GM12878 (cell line): ENCODE measurements around the gene SLC9A3. TPM values are rescaled to one million over a fixed set of nuclear protein-coding genes. Genes with fewer than 3 reads are reported as not detected.

Experiments used
- ATAC-seq: fragments of 200-7000 bp; cut with Tn5 transposase; 3 replicates; pipeline ENCODE4 v1.9.1; 2020; ENCODE audit warnings: mild to moderate bottlenecking, moderate library complexity
- BruUV-seq: library from RNA; stranded (reverse); fragments of 400-500 nt; replicated peaks from 2 replicates; lab custom pipeline; 2021; lab: Mats Ljungman, UMichigan
- CTCF ChIA-PET: fragments of 300-600 bp; sonication (Branson Sonifier 250); formaldehyde crosslinking; extraction: SDS; loops from one replicate; lab custom pipeline; 2021; ENCODE audit warnings: inconsistent platforms; lab: Yijun Ruan, JAX
- POLR2A ChIA-PET: fragments of 350-600 bp; formaldehyde crosslinking; extraction: SDS; loops from one replicate; lab custom pipeline; 2021; ENCODE audit warnings: inconsistent platforms; lab: Charles Lee
- RAD21 ChIA-PET: fragments of 300-600 bp; sonication (Branson Sonifier 250); formaldehyde crosslinking; loops from one replicate; lab custom pipeline; 2023; ENCODE audit warnings: antibody characterized with exemption; ENCODE audit not compliant: unreplicated experiment; lab: Charles Lee
- SMC1A ChIA-PET: fragments of 300-600 bp; sonication (Branson Sonifier 250); formaldehyde crosslinking; loops from one replicate; lab custom pipeline; 2023; ENCODE audit not compliant: unreplicated experiment, uncharacterized antibody; lab: Charles Lee
- DNase-seq: peaks from one replicate; pipeline ENCODE4 v3.0.0-alpha.2; 2011; ENCODE audit warnings: low read depth, low spot score
- FAIRE-seq: peaks from 3 replicates; lab custom pipeline; 2011; peaks lifted over from hg19 to GRCh38; lab: Jason Lieb, UNC
- H2AFZ ChIP-seq: 2 replicates; pipeline ENCODE4 v1.6.0; 2011; ENCODE audit warnings: low read depth, low read length, control low read depth; ENCODE audit not compliant: control insufficient read depth
- H3K27ac ChIP-seq: 2 replicates; pipeline ENCODE4 v1.5.1; 2011; ENCODE audit warnings: control low read depth; ENCODE audit not compliant: control insufficient read depth, insufficient read depth
- H3K27me3 ChIP-seq, 2 experiments: replicated peaks in 1 of 2; 2 replicates each; pipeline versions ENCODE4 v1.6.0 to v1.6.1; 2011; ENCODE audit warnings: low read length in 1 of 2; ENCODE audit not compliant: control insufficient read depth in 2 of 2, insufficient read depth in 2 of 2
- H3K36me3 ChIP-seq, 2 experiments: 2 replicates each; pipeline ENCODE4 v1.5.1; 2011; ENCODE audit warnings: low read length in 1 of 2; ENCODE audit not compliant: control insufficient read depth in 2 of 2, insufficient read depth in 2 of 2
- H3K4me1 ChIP-seq: 2 replicates; pipeline ENCODE4 v1.6.1; 2011; ENCODE audit warnings: mild to moderate bottlenecking, low read length, moderate library complexity, mixed read lengths; ENCODE audit not compliant: control insufficient read depth, insufficient read depth
- H3K4me2 ChIP-seq: 2 replicates; pipeline ENCODE4 v1.6.0; 2011; ENCODE audit warnings: control low read depth; ENCODE audit not compliant: control insufficient read depth, insufficient read depth
- H3K4me3 ChIP-seq: fragments of 200-600 bp; sonication (generic); 2 replicates; pipeline ENCODE4 v1.5.1; 2016
- H3K79me2 ChIP-seq: 2 replicates; pipeline ENCODE4 v1.6.0; 2011; ENCODE audit warnings: low read length; ENCODE audit not compliant: control insufficient read depth, insufficient read depth
- H3K9ac ChIP-seq: 2 replicates; pipeline ENCODE4 v1.8.0; 2011; ENCODE audit warnings: low read length, control low read depth, mixed read lengths; ENCODE audit not compliant: control insufficient read depth, insufficient read depth
- H3K9me3 ChIP-seq: replicated peaks from 3 replicates; pipeline ENCODE4 v1.5.1; 2011; ENCODE audit warnings: mild to moderate bottlenecking, low read length; ENCODE audit not compliant: control insufficient read depth, insufficient read depth
- H4K20me1 ChIP-seq: 2 replicates; pipeline ENCODE4 v1.6.0; 2011; ENCODE audit not compliant: control insufficient read depth, insufficient read depth
- ATF3 ChIP-seq: IDR thresholded peaks from 2 replicates; pipeline ENCODE4 v1.6.1; 2011; ENCODE audit warnings: low read depth, mild to moderate bottlenecking, low read length, moderate library complexity, borderline replicate concordance; ENCODE audit errors: extremely low read depth
- CBX3 ChIP-seq: fragments of 200-600 bp; sonication (generic); IDR thresholded peaks from 2 replicates; pipeline ENCODE4 v1.6.1; 2016; ENCODE audit warnings: low read depth, borderline replicate concordance
- MEF2B ChIP-seq: fragments of 450-650 bp; IDR thresholded peaks from 2 replicates; pipeline ENCODE4 v1.6.1; 2018; ENCODE audit warnings: mild to moderate bottlenecking, moderate library complexity; ENCODE audit not compliant: partially characterized antibody, poor library complexity, severe bottlenecking
- PAX5 ChIP-seq: IDR thresholded peaks from 2 replicates; pipeline ENCODE4 v1.6.1; 2011; ENCODE audit warnings: low read depth, low read length, borderline replicate concordance
- PKNOX1 ChIP-seq: fragments of 450-650 bp; IDR thresholded peaks from 2 replicates; pipeline ENCODE4 v1.6.1; 2016; ENCODE audit warnings: mild to moderate bottlenecking
- TCF3 ChIP-seq: IDR thresholded peaks from 2 replicates; pipeline ENCODE4 v1.6.1; 2012; ENCODE audit warnings: low read depth, mild to moderate bottlenecking, low read length, borderline replicate concordance; ENCODE audit not compliant: insufficient read depth
- ZNF217 ChIP-seq: fragments of 450-650 bp; IDR thresholded peaks from 2 replicates; pipeline ENCODE4 v1.6.1; 2017; ENCODE audit warnings: antibody characterized with exemption, mild to moderate bottlenecking
- WGBS: methylation state at CpG from one replicate; pipeline ENCODE4 v1.1.6; 2016; ENCODE audit warnings: low lambda C conversion rate; ENCODE audit not compliant: insufficient replicate concordance, insufficient coverage; ENCODE audit errors: missing lambda C conversion rate; 5-methylcytosine and 5-hydroxymethylcytosine counted together
- in situ Hi-C: fragments of 300-500 bp; cut with MboI; formaldehyde crosslinking; loops from 9 replicates; pipeline ENCODE4 v1.14.3; 2018; ENCODE audit warnings: mixed read lengths
- intact Hi-C: fragments of 100-400 bp; cut with micrococcal nuclease; formaldehyde crosslinking; loops from one replicate; pipeline ENCODE4 v1.14.2; 2022; ENCODE audit not compliant: unreplicated experiment
- polyA plus RNA-seq, 11 experiments: library from polyadenylated mRNA; depleted of rRNA in 4 of 11; unstranded in 6 of 11; stranded (reverse) in 5 of 11; fragments of >200 nt; fragmentation: Nextera tagmentation in 4 of 11; fragmentation: Illumina TruSeq in 1 of 11; extraction: Ambion mirVana in 4 of 11; extraction: Trizol in 1 of 11; gene quantifications; 1 replicate in 1 of 11; 2 replicates in 10 of 11; pipeline versions ENCODE4 v1.2.1 to v1.2.3, GENCODE V29; 2011 to 2016; ENCODE audit warnings: inconsistent platforms in 2 of 11, missing spikeins in 2 of 11, low read depth in 1 of 11
- total RNA-seq, 4 experiments: library from RNA; depleted of rRNA in 3 of 4; stranded (reverse); fragments of >200 nt in 3 of 4; fragmentation: Illumina TruSeq in 1 of 4; extraction: Trizol in 1 of 4; gene quantifications; 2 replicates each; pipeline versions ENCODE4 v1.2.1 to v1.2.3, GENCODE V29; 2013 to 2021
- TF ChIP-seq, protein P1 (sequence below): fragments of 450-650 bp; IDR thresholded peaks from 2 replicates; pipeline ENCODE4 v1.6.1; 2017; ENCODE audit warnings: mild to moderate bottlenecking, low read depth, inconsistent platforms; ENCODE audit not compliant: poor library complexity, severe bottlenecking
- TF ChIP-seq, protein P2 (sequence below): fragments of 450-650 bp; IDR thresholded peaks from 2 replicates; pipeline ENCODE4 v1.6.1; 2017; ENCODE audit warnings: mild to moderate bottlenecking, moderate library complexity

SLC9A3 gene
- total and polyA plus RNA-seq, 10 of the 15 experiments (the other 5 are each of a cell fraction or from before 2014, with no cell fraction given), result 0.04 to 5.2 (median 2.3) TPM; not detected in 1

GRCh38 chr5:456351-457194 lies 67.7 kb downstream of the SLC9A3 start (continued):
- TF ChIP-seq, protein P1, sequence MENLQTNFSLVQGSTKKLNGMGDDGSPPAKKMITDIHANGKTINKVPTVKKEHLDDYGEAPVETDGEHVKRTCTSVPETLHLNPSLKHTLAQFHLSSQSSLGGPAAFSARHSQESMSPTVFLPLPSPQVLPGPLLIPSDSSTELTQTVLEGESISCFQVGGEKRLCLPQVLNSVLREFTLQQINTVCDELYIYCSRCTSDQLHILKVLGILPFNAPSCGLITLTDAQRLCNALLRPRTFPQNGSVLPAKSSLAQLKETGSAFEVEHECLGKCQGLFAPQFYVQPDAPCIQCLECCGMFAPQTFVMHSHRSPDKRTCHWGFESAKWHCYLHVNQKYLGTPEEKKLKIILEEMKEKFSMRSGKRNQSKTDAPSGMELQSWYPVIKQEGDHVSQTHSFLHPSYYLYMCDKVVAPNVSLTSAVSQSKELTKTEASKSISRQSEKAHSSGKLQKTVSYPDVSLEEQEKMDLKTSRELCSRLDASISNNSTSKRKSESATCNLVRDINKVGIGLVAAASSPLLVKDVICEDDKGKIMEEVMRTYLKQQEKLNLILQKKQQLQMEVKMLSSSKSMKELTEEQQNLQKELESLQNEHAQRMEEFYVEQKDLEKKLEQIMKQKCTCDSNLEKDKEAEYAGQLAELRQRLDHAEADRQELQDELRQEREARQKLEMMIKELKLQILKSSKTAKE, result no peak
- no peak for TF ChIP-seq PAX5

GRCh38 chr5:455806-456205 lies 68.4 kb downstream of the SLC9A3 start:
- SMC1A ChIA-PET, result interaction anchor here (1.0 kb wide), 1 partner anchor 9 kb away, joined by 4 read pairs; no protein-coding TSS in a partner anchor
- no peak overlapping the region for H3K9ac ChIP-seq
- TF ChIP-seq TCF3, result no peak
- TF ChIP-seq MEF2B, result no peak
- no peak for TF ChIP-seq PAX5
- no peak for TF ChIP-seq CBX3
- TF ChIP-seq ATF3, result no peak
- TF ChIP-seq PKNOX1, result no peak
- no peak for TF ChIP-seq ZNF217
- TF ChIP-seq, protein P2, sequence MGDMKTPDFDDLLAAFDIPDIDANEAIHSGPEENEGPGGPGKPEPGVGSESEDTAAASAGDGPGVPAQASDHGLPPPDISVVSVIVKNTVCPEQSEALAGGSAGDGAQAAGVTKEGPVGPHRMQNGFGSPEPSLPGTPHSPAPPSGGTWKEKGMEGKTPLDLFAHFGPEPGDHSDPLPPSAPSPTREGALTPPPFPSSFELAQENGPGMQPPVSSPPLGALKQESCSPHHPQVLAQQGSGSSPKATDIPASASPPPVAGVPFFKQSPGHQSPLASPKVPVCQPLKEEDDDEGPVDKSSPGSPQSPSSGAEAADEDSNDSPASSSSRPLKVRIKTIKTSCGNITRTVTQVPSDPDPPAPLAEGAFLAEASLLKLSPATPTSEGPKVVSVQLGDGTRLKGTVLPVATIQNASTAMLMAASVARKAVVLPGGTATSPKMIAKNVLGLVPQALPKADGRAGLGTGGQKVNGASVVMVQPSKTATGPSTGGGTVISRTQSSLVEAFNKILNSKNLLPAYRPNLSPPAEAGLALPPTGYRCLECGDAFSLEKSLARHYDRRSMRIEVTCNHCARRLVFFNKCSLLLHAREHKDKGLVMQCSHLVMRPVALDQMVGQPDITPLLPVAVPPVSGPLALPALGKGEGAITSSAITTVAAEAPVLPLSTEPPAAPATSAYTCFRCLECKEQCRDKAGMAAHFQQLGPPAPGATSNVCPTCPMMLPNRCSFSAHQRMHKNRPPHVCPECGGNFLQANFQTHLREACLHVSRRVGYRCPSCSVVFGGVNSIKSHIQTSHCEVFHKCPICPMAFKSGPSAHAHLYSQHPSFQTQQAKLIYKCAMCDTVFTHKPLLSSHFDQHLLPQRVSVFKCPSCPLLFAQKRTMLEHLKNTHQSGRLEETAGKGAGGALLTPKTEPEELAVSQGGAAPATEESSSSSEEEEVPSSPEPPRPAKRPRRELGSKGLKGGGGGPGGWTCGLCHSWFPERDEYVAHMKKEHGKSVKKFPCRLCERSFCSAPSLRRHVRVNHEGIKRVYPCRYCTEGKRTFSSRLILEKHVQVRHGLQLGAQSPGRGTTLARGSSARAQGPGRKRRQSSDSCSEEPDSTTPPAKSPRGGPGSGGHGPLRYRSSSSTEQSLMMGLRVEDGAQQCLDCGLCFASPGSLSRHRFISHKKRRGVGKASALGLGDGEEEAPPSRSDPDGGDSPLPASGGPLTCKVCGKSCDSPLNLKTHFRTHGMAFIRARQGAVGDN, result no peak
- TF ChIP-seq, all 136 proteins: peak for 0
- H3K4me1 ChIP-seq, result peaks cover 7% of the 10 kb centered on the region
- peaks cover 12% of the 10 kb centered on the region; the same call in 2 of the 3 replicates for H3K9me3 ChIP-seq
- no peak overlapping the region for H3K4me2 ChIP-seq
- DNase-seq (no peak), ATAC-seq (no peak), FAIRE-seq (no peak)
- H2AFZ ChIP-seq, result no peak overlapping the region
- peaks cover 35 to 38% of the 10 kb centered on the region in 2 experiments; a peak in 3 of 4 replicates for H3K36me3 ChIP-seq
- in situ Hi-C loops (no loop called here), intact Hi-C loops (no loop called here)
- RAD21 ChIA-PET, result no interaction called here
- CTCF ChIA-PET, result interaction anchor here (0.8 to 1.3 kb wide), 2 partner anchors 9 to 60 kb away, joined by 3 to 7 read pairs; no protein-coding TSS in a partner anchor
- H3K27me3 ChIP-seq, result no peaks in the 10 kb centered on the region
- POLR2A ChIA-PET, result no interaction called here
- H4K20me1 ChIP-seq, result no peaks in the 10 kb centered on the region
- no peak overlapping the region for H3K4me3 ChIP-seq
- peaks cover 24% of the 10 kb centered on the region for H3K79me2 ChIP-seq
- BruUV-seq, result no TSS peak
- H3K27ac ChIP-seq, result no peak overlapping the region
- WGBS, result 97% methylated on average over 11 of the region's 11 CpGs
